ENCODE data around the gene IL1RL2.

IL1RL2 gene

DNA sequence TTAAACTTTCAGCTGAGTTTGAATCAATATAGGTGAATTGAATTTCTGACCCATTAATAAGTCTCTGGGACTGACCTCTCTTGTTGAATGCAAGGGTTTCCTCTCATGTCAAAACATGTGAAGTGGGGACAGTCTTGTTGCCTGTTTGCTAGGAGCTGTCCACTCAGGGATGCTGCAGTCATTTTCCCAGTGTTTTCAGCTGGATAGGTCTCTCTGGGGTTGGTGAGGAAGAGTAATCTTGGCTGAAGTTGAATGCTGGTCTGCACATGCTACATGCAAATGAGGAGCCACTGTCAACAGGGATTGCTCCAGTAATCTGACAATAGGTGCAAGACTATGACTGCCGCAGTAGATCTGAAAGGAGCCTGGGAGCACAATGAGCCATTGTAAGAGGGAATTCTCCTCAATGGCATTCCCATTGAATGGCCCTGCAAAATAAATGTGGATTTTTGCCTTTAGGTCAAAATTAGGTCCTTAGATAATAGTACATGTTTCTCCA lies 90.4 kb downstream of the IL1RL2 start:
- no peak for DNase-seq

DNA sequence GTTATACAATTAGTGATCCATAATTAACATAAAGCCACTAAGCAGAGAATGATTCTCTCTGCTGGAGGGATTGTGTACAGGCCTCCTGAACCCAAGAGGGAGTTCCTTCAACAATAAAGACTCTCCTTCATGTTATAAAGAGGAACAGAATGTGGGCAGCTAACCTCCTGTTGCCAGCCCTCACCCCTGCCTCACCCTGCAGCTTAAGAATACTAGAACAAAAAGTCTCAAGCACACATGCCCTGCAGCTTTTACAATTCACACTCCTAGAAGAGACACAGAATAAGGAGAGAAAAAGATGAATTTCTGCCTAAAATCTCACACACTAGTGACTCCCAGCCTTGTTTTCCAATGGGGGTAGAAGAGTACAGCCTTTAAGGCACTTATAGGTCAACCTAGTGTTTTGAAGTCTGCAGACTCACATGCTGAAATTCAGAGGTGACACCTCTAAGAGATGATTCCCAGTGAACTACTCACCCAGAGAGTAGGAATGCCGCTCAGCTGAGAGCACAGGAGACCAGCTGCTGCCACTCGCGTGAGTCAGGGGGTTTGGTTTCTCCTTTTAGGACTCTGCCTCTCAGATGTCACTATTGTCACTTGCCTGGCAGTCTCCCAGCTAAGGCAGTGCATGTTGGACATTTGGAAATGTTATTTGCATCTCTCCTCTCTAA lies 92.0 kb downstream of the IL1RL2 start:
- H3K4me3 ChIP-seq (ENCODE audit: insufficient read depth, low read depth, low read length, poor library complexity, severe bottlenecking) = no peak overlapping the region
- DNase-seq = no peak
- H3K9me3 ChIP-seq (ENCODE audit: control insufficient read depth, low read length) = no peaks in the 10 kb centered on the region
- no peaks in the 10 kb centered on the region for H3K27me3 ChIP-seq (replicated peaks; ENCODE audit: control insufficient read depth, insufficient read depth, low read length, poor library complexity, severe bottlenecking)
- no peak overlapping the region for H3K27ac ChIP-seq (ENCODE audit: insufficient read depth, low read length, poor library complexity, severe bottlenecking)
- no peaks in the 10 kb centered on the region for H3K36me3 ChIP-seq (ENCODE audit: control insufficient read depth, insufficient read depth, low read length)
- peaks cover 8% of the 10 kb centered on the region for H3K4me1 ChIP-seq (ENCODE audit: control insufficient read depth, insufficient read depth, low read length, poor library complexity, severe bottlenecking)

More for the DNA sequence above, 90.4 kb downstream of the IL1RL2 start:
- Histone ChIP-seq H3K27me3 (replicated peaks; ENCODE audit: control insufficient read depth, insufficient read depth, low read length, poor library complexity, severe bottlenecking) (no peaks in the 10 kb centered on the region), H3K27ac (ENCODE audit: insufficient read depth, low read length, poor library complexity, severe bottlenecking) (no peak overlapping the region), H3K9me3 (ENCODE audit: control insufficient read depth, low read length) (no peaks in the 10 kb centered on the region), H3K36me3 (ENCODE audit: control insufficient read depth, insufficient read depth, low read length) (no peaks in the 10 kb centered on the region), H3K4me1 (ENCODE audit: control insufficient read depth, insufficient read depth, low read length, poor library complexity, severe bottlenecking) (peaks cover 8% of the 10 kb centered on the region), H3K4me3 (ENCODE audit: insufficient read depth, low read depth, low read length, poor library complexity, severe bottlenecking) (no peak overlapping the region)

DNA sequence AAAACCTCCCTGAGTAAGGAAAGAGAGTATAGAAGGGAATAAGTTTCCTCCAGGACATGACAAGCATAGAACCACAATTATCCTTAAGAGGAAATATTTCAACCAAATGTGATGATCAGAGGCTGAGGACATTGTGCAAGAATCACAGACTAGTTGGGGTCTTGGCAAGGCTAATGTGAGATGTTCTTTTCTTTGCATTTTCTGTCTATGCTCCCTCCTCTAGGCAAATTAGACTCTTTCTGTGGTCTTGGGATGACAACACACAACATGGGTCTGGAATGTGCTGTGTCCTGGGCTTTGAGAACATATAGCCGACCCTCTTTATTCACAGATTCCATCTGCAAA lies 92.5 kb downstream of the IL1RL2 start:
- Histone ChIP-seq H3K27me3 (replicated peaks; ENCODE audit: control insufficient read depth, insufficient read depth, low read length, poor library complexity, severe bottlenecking) (no peaks in the 10 kb centered on the region), H3K36me3 (ENCODE audit: control insufficient read depth, insufficient read depth, low read length) (no peaks in the 10 kb centered on the region), H3K9me3 (ENCODE audit: control insufficient read depth, low read length) (no peaks in the 10 kb centered on the region), H3K4me3 (ENCODE audit: insufficient read depth, low read depth, low read length, poor library complexity, severe bottlenecking) (no peak overlapping the region), H3K27ac (ENCODE audit: insufficient read depth, low read length, poor library complexity, severe bottlenecking) (no peak overlapping the region), H3K4me1 (ENCODE audit: control insufficient read depth, insufficient read depth, low read length, poor library complexity, severe bottlenecking) (peaks cover 8% of the 10 kb centered on the region)
- DNase-seq = no peak

DNA sequence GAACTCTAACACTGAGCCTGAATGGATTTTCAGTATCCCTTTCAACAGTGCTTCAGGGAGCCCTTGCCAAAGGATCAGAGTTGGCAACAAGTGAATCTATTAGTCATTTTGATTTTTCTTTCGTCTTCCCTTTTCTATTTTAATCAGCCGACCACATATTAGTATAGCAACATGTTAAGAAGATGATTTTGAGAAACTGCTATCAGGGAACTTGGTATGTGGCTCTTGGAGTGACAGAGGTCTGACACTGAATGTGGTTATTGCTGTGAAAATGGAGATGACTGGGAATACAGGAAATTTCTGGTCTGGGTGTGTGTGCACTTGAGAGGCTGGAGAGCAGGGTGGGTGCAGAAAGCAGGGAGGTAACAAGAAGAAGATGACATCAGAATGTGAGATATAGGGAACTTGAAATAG lies 95.9 kb downstream of the IL1RL2 start:
- no peak for DNase-seq
- H3K4me1 ChIP-seq (ENCODE audit: control insufficient read depth, insufficient read depth, low read length, poor library complexity, severe bottlenecking) = no peaks in the 10 kb centered on the region
- no peaks in the 10 kb centered on the region for H3K27me3 ChIP-seq (replicated peaks; ENCODE audit: control insufficient read depth, insufficient read depth, low read length, poor library complexity, severe bottlenecking)
- H3K4me3 ChIP-seq (ENCODE audit: insufficient read depth, low read depth, low read length, poor library complexity, severe bottlenecking) = no peak overlapping the region
- H3K36me3 ChIP-seq (ENCODE audit: control insufficient read depth, insufficient read depth, low read length) = no peaks in the 10 kb centered on the region
- no peak overlapping the region for H3K27ac ChIP-seq (ENCODE audit: insufficient read depth, low read length, poor library complexity, severe bottlenecking)
- H3K9me3 ChIP-seq (ENCODE audit: control insufficient read depth, low read length) = no peaks in the 10 kb centered on the region

DNA sequence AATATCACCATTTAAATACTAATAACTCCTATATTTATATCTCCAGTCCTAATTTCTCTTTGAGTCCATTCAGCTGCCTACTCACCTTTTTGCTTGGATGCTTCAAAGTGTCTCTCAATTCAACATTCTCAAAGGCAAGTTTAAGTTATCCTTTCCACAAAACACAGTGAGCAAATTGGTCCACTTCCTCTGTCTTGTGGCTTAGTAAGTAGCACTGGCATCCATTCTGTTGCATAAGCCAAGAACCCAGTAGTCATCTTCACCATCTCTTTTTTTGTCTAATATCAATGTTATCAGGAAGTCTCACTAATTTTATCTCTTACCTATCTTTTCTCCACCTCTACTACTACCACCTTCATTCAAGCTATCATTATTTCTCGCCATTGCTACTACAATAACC lies 97.2 kb downstream of the IL1RL2 start:
- Histone ChIP-seq H3K9me3 (ENCODE audit: control insufficient read depth, low read length) (no peaks in the 10 kb centered on the region), H3K4me3 (ENCODE audit: insufficient read depth, low read depth, low read length, poor library complexity, severe bottlenecking) (no peak overlapping the region), H3K36me3 (ENCODE audit: control insufficient read depth, insufficient read depth, low read length) (no peaks in the 10 kb centered on the region), H3K4me1 (ENCODE audit: control insufficient read depth, insufficient read depth, low read length, poor library complexity, severe bottlenecking) (no peaks in the 10 kb centered on the region), H3K27me3 (replicated peaks; ENCODE audit: control insufficient read depth, insufficient read depth, low read length, poor library complexity, severe bottlenecking) (no peaks in the 10 kb centered on the region), H3K27ac (ENCODE audit: insufficient read depth, low read length, poor library complexity, severe bottlenecking) (no peak overlapping the region)
- DNase-seq = no peak

DNA sequence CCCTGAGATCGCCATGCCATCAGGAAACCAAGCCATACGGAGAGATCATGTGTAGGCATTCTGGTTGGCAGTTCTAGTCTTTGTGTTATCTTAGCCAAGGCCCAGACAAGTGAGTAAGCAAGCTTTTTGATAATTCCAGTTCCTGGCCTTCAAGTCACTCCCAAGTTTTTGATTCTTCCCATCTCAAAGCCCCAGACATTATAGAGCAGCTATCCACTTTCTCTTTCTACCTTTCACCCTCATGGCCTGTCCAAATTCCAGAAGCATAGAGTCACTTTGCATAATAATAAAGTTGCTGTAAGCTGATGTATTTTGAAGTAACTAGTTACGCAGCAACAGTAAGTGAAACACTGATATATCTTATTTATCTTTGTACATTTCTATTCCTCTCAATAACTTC lies 97.8 kb downstream of the IL1RL2 start:
- DNase-seq = no peak
- H3K9me3 ChIP-seq (ENCODE audit: control insufficient read depth, low read length) = no peaks in the 10 kb centered on the region
- H3K4me1 ChIP-seq (ENCODE audit: control insufficient read depth, insufficient read depth, low read length, poor library complexity, severe bottlenecking) = no peaks in the 10 kb centered on the region
- no peak overlapping the region for H3K27ac ChIP-seq (ENCODE audit: insufficient read depth, low read length, poor library complexity, severe bottlenecking)
- no peaks in the 10 kb centered on the region for H3K36me3 ChIP-seq (ENCODE audit: control insufficient read depth, insufficient read depth, low read length)
- no peaks in the 10 kb centered on the region for H3K27me3 ChIP-seq (replicated peaks; ENCODE audit: control insufficient read depth, insufficient read depth, low read length, poor library complexity, severe bottlenecking)
- H3K4me3 ChIP-seq (ENCODE audit: insufficient read depth, low read depth, low read length, poor library complexity, severe bottlenecking) = no peak overlapping the region

DNA sequence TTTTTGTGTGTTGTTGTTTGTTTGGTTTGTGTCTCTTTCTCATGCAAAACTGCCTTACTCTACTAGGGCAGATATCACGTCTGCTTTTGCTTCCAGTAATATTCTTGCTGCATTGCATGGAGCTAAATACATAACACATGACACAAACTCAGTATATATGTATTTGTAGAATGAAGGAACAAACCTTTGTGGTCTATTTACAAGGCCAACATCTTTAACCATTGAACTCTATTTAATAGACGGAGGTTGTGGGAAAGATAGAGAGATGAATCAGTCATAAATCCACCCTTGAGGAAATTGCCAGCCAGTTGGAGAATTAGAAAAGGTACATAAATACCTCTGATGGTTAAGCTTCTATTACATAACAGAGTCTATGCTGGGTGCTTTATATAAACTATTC lies 98.5 kb downstream of the IL1RL2 start:
- Histone ChIP-seq H3K4me3 (ENCODE audit: insufficient read depth, low read depth, low read length, poor library complexity, severe bottlenecking) (no peak overlapping the region), H3K27ac (ENCODE audit: insufficient read depth, low read length, poor library complexity, severe bottlenecking) (no peak overlapping the region)
- DNase-seq = no peak

DNA sequence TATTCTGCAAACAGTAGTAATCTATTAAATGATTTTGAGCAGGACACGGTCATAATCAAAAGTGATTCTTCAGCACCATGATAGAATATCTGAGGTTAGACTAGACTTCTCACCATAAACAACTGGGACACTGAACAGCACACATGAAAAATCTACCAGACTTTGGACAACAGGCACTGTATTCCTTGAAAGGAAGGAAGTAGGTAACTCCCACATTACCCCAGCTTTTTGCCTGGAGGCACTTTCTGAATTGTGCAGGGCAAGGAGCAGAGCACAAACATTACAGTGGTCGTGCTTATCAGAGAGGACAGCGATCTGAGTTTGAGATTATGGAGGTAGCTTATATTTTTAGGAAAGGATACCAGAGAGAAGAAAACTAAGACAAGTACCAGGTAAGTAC lies 99.2 kb downstream of the IL1RL2 start:
- Histone ChIP-seq H3K9me3 (ENCODE audit: control insufficient read depth, low read length) (no peaks in the 10 kb centered on the region), H3K4me1 (ENCODE audit: control insufficient read depth, insufficient read depth, low read length, poor library complexity, severe bottlenecking) (no peaks in the 10 kb centered on the region)
- no peak for DNase-seq

More for the DNA sequence above, 98.5 kb downstream of the IL1RL2 start:
- H3K27me3 ChIP-seq (replicated peaks; ENCODE audit: control insufficient read depth, insufficient read depth, low read length, poor library complexity, severe bottlenecking) = no peaks in the 10 kb centered on the region
- no peaks in the 10 kb centered on the region for H3K9me3 ChIP-seq (ENCODE audit: control insufficient read depth, low read length)
- no peaks in the 10 kb centered on the region for H3K36me3 ChIP-seq (ENCODE audit: control insufficient read depth, insufficient read depth, low read length)
- H3K4me1 ChIP-seq (ENCODE audit: control insufficient read depth, insufficient read depth, low read length, poor library complexity, severe bottlenecking) = no peaks in the 10 kb centered on the region

DNA sequence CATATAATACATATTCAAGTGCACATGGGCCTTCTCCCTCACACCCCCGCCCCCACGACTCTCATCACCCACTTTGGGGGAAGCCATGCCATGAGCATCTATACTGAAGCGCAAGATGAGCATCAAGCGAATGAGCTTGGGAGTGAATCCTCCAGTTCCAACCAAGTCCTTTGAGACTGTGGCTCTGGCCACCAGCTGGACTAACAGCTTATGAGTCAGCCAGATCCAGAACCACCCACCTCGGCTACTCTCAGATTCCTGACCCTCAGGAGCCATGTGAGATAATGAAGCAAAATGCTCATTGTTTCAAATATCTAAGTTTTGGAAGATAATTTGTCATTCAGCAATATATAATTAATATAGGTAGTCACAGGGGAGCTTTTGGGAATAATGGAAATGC lies 102.3 kb downstream of the IL1RL2 start:
- Histone ChIP-seq H3K4me3 (ENCODE audit: insufficient read depth, low read depth, low read length, poor library complexity, severe bottlenecking) (no peak overlapping the region), H3K27ac (ENCODE audit: insufficient read depth, low read length, poor library complexity, severe bottlenecking) (no peak overlapping the region), H3K36me3 (ENCODE audit: control insufficient read depth, insufficient read depth, low read length) (no peaks in the 10 kb centered on the region), H3K27me3 (replicated peaks; ENCODE audit: control insufficient read depth, insufficient read depth, low read length, poor library complexity, severe bottlenecking) (no peaks in the 10 kb centered on the region), H3K4me1 (ENCODE audit: control insufficient read depth, insufficient read depth, low read length, poor library complexity, severe bottlenecking) (no peaks in the 10 kb centered on the region), H3K9me3 (ENCODE audit: control insufficient read depth, low read length) (no peaks in the 10 kb centered on the region)
- no peak for DNase-seq

More for the DNA sequence above, 99.2 kb downstream of the IL1RL2 start:
- H3K36me3 ChIP-seq (ENCODE audit: control insufficient read depth, insufficient read depth, low read length) = no peaks in the 10 kb centered on the region
- no peaks in the 10 kb centered on the region for H3K27me3 ChIP-seq (replicated peaks; ENCODE audit: control insufficient read depth, insufficient read depth, low read length, poor library complexity, severe bottlenecking)
- H3K4me3 ChIP-seq (ENCODE audit: insufficient read depth, low read depth, low read length, poor library complexity, severe bottlenecking) = no peak overlapping the region
- no peak overlapping the region for H3K27ac ChIP-seq (ENCODE audit: insufficient read depth, low read length, poor library complexity, severe bottlenecking)

Measured in effector memory CD4-positive, alpha-beta T cell (primary cell).